Liver (tissue), 9 donors: Measurements from ENCODE around the gene ERFL. TPM values are rescaled to one million over a fixed set of nuclear protein-coding genes. Genes with fewer than 3 reads are reported as not detected.

Experiments
- DNase-seq: peaks from one replicate; pipeline ENCODE4 v3.0.0-alpha.2; 2017; ENCODE audit warnings: low spot score
- H3K27ac ChIP-seq, 2 donors: one replicate each; pipeline ENCODE4 v1.7.0; 2013; ENCODE audit warnings: inconsistent platforms in 2 of 2, low read length in 2 of 2, control low read depth in 1 of 2, low read depth in 1 of 2, mild to moderate bottlenecking in 1 of 2
- H3K27me3 ChIP-seq, 4 donors: one replicate each; pipeline versions ENCODE4 v1.6.1 to v1.7.0; 2013; ENCODE audit warnings: low read length in 3 of 4, inconsistent platforms in 1 of 4, mild to moderate bottlenecking in 1 of 4, moderate library complexity in 1 of 4; ENCODE audit not compliant: control insufficient read depth in 4 of 4, insufficient read depth in 4 of 4
- H3K36me3 ChIP-seq, 4 donors: one replicate each; pipeline versions ENCODE4 v1.6.1 to v1.7.0; 2013; ENCODE audit warnings: low read length in 3 of 4, mild to moderate bottlenecking in 3 of 4, low read depth in 1 of 4, moderate library complexity in 1 of 4; ENCODE audit not compliant: control insufficient read depth in 4 of 4, insufficient read depth in 3 of 4
- H3K4me1 ChIP-seq, 4 donors: one replicate each; pipeline versions ENCODE4 v1.6.1 to v1.7.0; 2013; ENCODE audit warnings: low read length in 3 of 4, mild to moderate bottlenecking in 3 of 4, moderate library complexity in 1 of 4; ENCODE audit not compliant: control insufficient read depth in 4 of 4, insufficient read depth in 4 of 4
- H3K4me3 ChIP-seq, 3 donors: one replicate each; pipeline versions ENCODE4 v1.6.1 to v1.7.0; 2013; ENCODE audit warnings: low read length in 3 of 3, control low read depth in 1 of 3, low read depth in 1 of 3, mild to moderate bottlenecking in 1 of 3
- H3K9ac ChIP-seq, 2 donors: one replicate each; pipeline ENCODE4 v1.7.0; 2013; ENCODE audit warnings: low read length in 2 of 2, mild to moderate bottlenecking in 2 of 2, moderate library complexity in 2 of 2, control low read depth in 1 of 2, low read depth in 1 of 2
- H3K9me3 ChIP-seq, 4 donors: one replicate each; pipeline versions ENCODE4 v1.6.1 to v1.7.0; 2013; ENCODE audit warnings: low read length in 3 of 4; ENCODE audit not compliant: control insufficient read depth in 4 of 4
- ATF3 ChIP-seq: IDR thresholded peaks from 2 replicates; pipeline ENCODE4 v1.6.1; 2016; ENCODE audit warnings: antibody characterized with exemption
- CTCF ChIP-seq: fragments of 150-350 bp; IDR thresholded peaks from 2 replicates; pipeline ENCODE4 v1.5.1; 2017; ENCODE audit warnings: improper control_type of control experiment, low read depth, low read length; ENCODE audit not compliant: missing input control
- EGR1 ChIP-seq, 2 donors: IDR thresholded peaks; 2 replicates each; pipeline ENCODE4 v1.6.1; 2016 to 2018; ENCODE audit warnings: antibody characterized with exemption in 2 of 2, low read depth in 2 of 2
- FOXA1 ChIP-seq: IDR thresholded peaks from 2 replicates; pipeline ENCODE4 v1.6.1; 2016; ENCODE audit warnings: antibody characterized with exemption
- FOXA2 ChIP-seq: IDR thresholded peaks from 2 replicates; pipeline ENCODE4 v1.6.1; 2016; ENCODE audit warnings: antibody characterized with exemption
- HNF4A ChIP-seq, 2 donors: conservative IDR thresholded peaks; 2 replicates each; pipeline ENCODE4 v1.6.1; 2016; ENCODE audit warnings: antibody characterized with exemption in 2 of 2, mild to moderate bottlenecking in 2 of 2
- HNF4G ChIP-seq: IDR thresholded peaks from 2 replicates; pipeline ENCODE4 v1.6.1; 2016; ENCODE audit warnings: antibody characterized with exemption
- JUND ChIP-seq, 2 donors: IDR thresholded peaks; 2 replicates each; pipeline ENCODE4 v1.6.1; 2016; ENCODE audit warnings: antibody characterized with exemption in 2 of 2
- NR2F2 ChIP-seq: IDR thresholded peaks from 2 replicates; pipeline ENCODE4 v1.6.1; 2016; ENCODE audit warnings: antibody characterized with exemption
- RAD21 ChIP-seq, 2 donors: IDR thresholded peaks; 2 replicates each; pipeline ENCODE4 v1.6.1; 2016; ENCODE audit warnings: antibody characterized with exemption in 2 of 2, mild to moderate bottlenecking in 2 of 2
- REST ChIP-seq: IDR thresholded peaks from 2 replicates; pipeline ENCODE4 v1.6.1; 2016; ENCODE audit warnings: antibody characterized with exemption, mild to moderate bottlenecking
- RXRA ChIP-seq, 2 donors: IDR thresholded peaks; 2 replicates each; pipeline ENCODE4 v1.6.1; 2017 to 2018; ENCODE audit warnings: antibody characterized with exemption in 2 of 2, mild to moderate bottlenecking in 1 of 2
- TAF1 ChIP-seq: conservative IDR thresholded peaks from 2 replicates; pipeline ENCODE4 v1.6.1; 2016; ENCODE audit warnings: antibody characterized with exemption, mild to moderate bottlenecking
- YY1 ChIP-seq: IDR thresholded peaks from 2 replicates; pipeline ENCODE4 v1.6.1; 2016; ENCODE audit warnings: antibody characterized with exemption, mild to moderate bottlenecking
- WGBS: extraction: QIAGEN DNeasy Blood & Tissue Kit; methylation state at CpG from one replicate; pipeline ENCODE4 v1.1.7; 2013; 5-methylcytosine and 5-hydroxymethylcytosine counted together
- polyA plus RNA-seq, 2 donors: library from polyadenylated mRNA; stranded (reverse) in 1 of 2; unstranded in 1 of 2; fragments of 200-250 nt in 1 of 2; fragments of >200 nt in 1 of 2; fragmentation: Nextera tagmentation in 1 of 2; extraction: Ambion mirVana in 1 of 2; gene quantifications; one replicate each; pipeline versions ENCODE4 v1.2.1 to v1.2.3, GENCODE V29; 2013 to 2015
- total RNA-seq, 2 donors: library from RNA; depleted of rRNA; stranded (reverse); fragments of >200 nt; gene quantifications; one replicate each; pipeline ENCODE4 v1.2.3, GENCODE V29; 2014
- TF ChIP-seq, protein P1 (sequence below): IDR thresholded peaks from 2 replicates; pipeline ENCODE4 v1.6.1; 2016; ENCODE audit warnings: antibody characterized with exemption
- TF ChIP-seq, protein P2 (sequence below): IDR thresholded peaks from 2 replicates; pipeline ENCODE4 v1.6.1; 2016; ENCODE audit warnings: antibody characterized with exemption
- donor health status: healthy.
- donor health status: healthy.
- donor health status: healthy.
- donor health status: healthy.
- donor health status: healthy.

The ERFL gene
- total and polyA plus RNA-seq, 4 donors, result not detected

GRCh38 chr19:41896581-41896942 lies 31.7 kb downstream of the ERFL start:
- peaks cover 7 to 70% (median 14%) of the 10 kb centered on the region in 4 donors for H3K36me3 ChIP-seq
- H3K4me1 ChIP-seq, result no peaks in the 10 kb centered on the region
- no peak overlapping the region for H3K4me3 ChIP-seq
- no peak for DNase-seq
- 88% methylated on average over 1 of the region's 1 CpG for WGBS
- H3K27ac ChIP-seq, result no peak overlapping the region
- H3K9me3 ChIP-seq, result no peaks in the 10 kb centered on the region
- H3K27me3 ChIP-seq, result no peaks in the 10 kb centered on the region
- H3K9ac ChIP-seq, result no peak overlapping the region
- no peak for TF ChIP-seq FOXA2
- no peak for TF ChIP-seq CTCF
- TF ChIP-seq RXRA (IDR thresholded peaks at IDR 0.05), result no peak
- TF ChIP-seq, protein P1, sequence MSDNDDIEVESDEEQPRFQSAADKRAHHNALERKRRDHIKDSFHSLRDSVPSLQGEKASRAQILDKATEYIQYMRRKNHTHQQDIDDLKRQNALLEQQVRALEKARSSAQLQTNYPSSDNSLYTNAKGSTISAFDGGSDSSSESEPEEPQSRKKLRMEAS, result no peak
- no peak for TF ChIP-seq EGR1 (IDR thresholded peaks at IDR 0.05; ENCODE audit: low read depth in 2 of 2)
- TF ChIP-seq RAD21 (IDR thresholded peaks at IDR 0.05), result no peak
- no peak for TF ChIP-seq REST
- TF ChIP-seq JUND (IDR thresholded peaks at IDR 0.05), result no peak
- no peak for TF ChIP-seq YY1
- TF ChIP-seq HNF4G, result no peak
- TF ChIP-seq FOXA1, result no peak
- no peak for TF ChIP-seq NR2F2
- TF ChIP-seq, protein P2, sequence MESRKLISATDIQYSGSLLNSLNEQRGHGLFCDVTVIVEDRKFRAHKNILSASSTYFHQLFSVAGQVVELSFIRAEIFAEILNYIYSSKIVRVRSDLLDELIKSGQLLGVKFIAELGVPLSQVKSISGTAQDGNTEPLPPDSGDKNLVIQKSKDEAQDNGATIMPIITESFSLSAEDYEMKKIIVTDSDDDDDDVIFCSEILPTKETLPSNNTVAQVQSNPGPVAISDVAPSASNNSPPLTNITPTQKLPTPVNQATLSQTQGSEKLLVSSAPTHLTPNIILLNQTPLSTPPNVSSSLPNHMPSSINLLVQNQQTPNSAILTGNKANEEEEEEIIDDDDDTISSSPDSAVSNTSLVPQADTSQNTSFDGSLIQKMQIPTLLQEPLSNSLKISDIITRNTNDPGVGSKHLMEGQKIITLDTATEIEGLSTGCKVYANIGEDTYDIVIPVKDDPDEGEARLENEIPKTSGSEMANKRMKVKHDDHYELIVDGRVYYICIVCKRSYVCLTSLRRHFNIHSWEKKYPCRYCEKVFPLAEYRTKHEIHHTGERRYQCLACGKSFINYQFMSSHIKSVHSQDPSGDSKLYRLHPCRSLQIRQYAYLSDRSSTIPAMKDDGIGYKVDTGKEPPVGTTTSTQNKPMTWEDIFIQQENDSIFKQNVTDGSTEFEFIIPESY, result no peak
- no peak for TF ChIP-seq TAF1

DNA sequence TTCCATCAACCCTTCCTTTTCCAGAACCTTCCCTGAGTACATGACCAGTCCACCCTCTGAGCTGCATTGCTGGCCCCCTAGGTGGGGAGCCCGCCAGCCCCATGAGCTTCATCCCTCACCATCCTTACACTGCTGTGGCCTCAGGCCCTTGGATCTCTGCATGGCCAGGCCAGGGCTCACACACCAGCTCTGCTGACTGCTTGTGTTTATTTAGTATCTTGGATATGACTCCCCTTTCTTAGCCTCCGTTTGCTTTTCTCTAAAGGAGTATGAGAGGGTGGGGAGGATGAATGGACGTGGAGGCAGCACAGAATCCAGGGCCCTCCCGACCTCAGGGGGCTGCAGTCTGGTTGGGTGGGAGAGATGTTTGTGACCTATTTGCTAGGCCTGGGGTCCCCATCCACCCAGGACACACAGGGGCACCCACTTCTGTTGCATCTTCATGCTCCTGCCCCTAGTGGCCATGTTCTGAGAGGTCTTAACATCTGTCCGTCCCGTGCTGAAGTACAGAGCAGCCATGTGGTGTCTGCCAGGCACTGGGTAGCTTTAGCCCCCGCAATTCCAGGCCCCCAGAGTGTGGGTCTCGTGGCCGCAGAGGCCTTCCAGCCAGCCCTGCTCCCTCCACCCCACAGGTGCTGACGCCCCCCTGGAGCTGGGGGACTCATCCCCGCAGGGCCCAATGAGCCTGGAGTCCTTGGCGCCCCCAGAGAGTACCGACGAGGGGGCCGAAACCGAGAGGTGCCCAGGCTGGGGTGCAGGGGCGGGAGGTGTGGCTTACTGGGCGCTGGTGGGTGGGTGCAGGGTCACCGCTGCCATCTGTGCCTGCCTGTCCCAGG lies 32.3 kb downstream of the ERFL start:
- no peaks in the 10 kb centered on the region for H3K9me3 ChIP-seq
- H3K4me1 ChIP-seq, result no peaks in the 10 kb centered on the region
- H3K4me3 ChIP-seq, result no peak overlapping the region
- H3K27ac ChIP-seq, result no peak overlapping the region
- H3K36me3 ChIP-seq, result peaks cover 7 to 67% (median 14%) of the 10 kb centered on the region in 4 donors
- DNase-seq, result no peak
- 89% methylated on average over 19 of the region's 19 CpGs for WGBS
- no peaks in the 10 kb centered on the region for H3K27me3 ChIP-seq
- H3K9ac ChIP-seq, result no peak overlapping the region
- TF ChIP-seq CTCF (no peak), ATF3 (no peak), YY1 (no peak), RAD21 (IDR thresholded peaks at IDR 0.05) (no peak), FOXA1 (no peak), REST (no peak), HNF4A (conservative IDR thresholded peaks at IDR 0.05) (no peak), FOXA2 (no peak), TAF1 (no peak)
- TF ChIP-seq, protein P1, result no peak
